ENCODE data around the gene LGALS7B.
A peak's percentile ranks its signal among the peaks of the same experiment; 100 is the strongest.
"Not testable (repeated sequence)": the region's sequence is repeated elsewhere in the genome, so short reads cannot be mapped to it uniquely, and the experiment has no call there.

The LGALS7B gene

DNA sequence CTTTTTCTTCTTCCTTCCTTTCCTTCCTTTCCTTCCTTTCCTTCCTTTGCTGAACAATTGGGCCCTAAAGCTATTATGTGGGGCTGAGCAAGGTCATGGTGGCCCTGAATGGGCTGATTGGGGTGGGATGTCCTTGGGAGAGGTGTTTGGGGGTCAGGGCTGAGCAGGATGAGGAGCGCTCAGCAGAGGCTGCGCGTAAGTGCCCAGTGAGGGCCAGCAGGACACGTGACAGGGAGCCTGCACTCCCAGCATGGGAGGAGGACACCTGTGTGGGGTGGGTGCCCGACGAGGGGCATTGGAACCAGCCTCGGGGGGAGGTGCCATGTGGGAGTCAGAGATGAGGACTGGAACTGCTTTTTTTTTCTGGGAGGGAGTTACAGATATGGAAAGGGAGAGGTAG, 10.3 kb upstream of the LGALS7B start:
- ATAC-seq (replicated peaks) (no peak), DNase-seq (no peak)
- Mint-ChIP-seq H3K36me3 (ENCODE audit: insufficient read depth) (peaks cover 5% of the 10 kb centered on the region), H3K4me3 (no peak overlapping the region), H3K4me1 (ENCODE audit: low read depth in 2 of 2) (no peaks in the 10 kb centered on the region), H3K27ac (no peak overlapping the region), H3K9me3 (no peaks in the 10 kb centered on the region), H3K27me3 (peaks cover 6 to 9% of the 10 kb centered on the region in 2 donors)

DNA sequence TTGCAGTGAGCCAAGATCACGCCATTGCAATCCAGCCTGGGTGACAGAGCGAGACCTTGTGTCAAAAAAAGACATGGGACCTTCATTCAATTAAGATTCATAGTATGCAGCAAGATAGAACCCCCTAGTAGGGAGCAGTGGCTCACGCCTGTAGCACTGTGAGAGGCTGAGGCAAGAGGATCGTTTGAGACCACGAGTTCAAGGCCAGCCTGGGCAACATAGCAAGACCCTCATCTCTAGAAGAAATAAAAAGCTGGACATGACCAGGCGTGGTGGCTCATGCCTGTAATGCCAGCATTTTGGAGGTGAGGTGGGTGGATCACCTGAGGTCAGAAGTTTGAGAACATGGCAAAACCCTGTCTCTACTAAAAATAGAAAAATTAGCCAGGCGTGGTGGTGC, 8.6 kb upstream of the LGALS7B start:
- H3K4me1 Mint-ChIP-seq (ENCODE audit: low read depth in 2 of 2) = no peaks in the 10 kb centered on the region
- ATAC-seq (replicated peaks) = no peak
- peaks cover 5% of the 10 kb centered on the region for H3K36me3 Mint-ChIP-seq (ENCODE audit: insufficient read depth)
- H3K9me3 Mint-ChIP-seq = no peaks in the 10 kb centered on the region
- DNase-seq = no peak
- H3K27ac Mint-ChIP-seq = no peak overlapping the region
- H3K27me3 Mint-ChIP-seq = peaks cover 6 to 9% of the 10 kb centered on the region in 2 donors
- no peak overlapping the region for H3K4me3 Mint-ChIP-seq

DNA sequence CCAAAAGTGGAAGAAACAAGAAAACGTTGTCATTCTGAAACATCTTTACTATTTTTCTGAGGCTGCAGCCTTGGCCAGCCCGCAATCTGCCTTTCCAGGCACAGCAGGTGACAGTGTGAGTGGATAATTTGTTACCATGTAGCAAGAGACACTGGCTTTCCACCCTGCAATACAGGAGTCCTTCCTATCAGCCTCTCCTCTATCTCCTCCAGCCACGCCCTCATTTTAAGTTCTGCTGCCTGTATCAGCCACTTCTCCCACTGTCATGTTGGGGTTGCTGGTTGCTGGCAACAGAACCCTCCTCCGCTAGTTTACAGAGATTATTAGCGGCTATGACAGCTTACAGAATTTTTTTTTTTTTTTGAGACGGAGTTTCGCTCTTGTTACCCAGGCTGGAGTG, 7.9 kb upstream of the LGALS7B start:
- ATAC-seq (replicated peaks) (no peak), DNase-seq (no peak)
- H3K4me1 Mint-ChIP-seq (ENCODE audit: low read depth in 2 of 2) = no peaks in the 10 kb centered on the region
- peaks cover 5% of the 10 kb centered on the region for H3K36me3 Mint-ChIP-seq (ENCODE audit: insufficient read depth)
- H3K27me3 Mint-ChIP-seq = peaks cover 6 to 9% of the 10 kb centered on the region in 2 donors
- H3K4me3 Mint-ChIP-seq = no peak overlapping the region
- H3K9me3 Mint-ChIP-seq = no peaks in the 10 kb centered on the region
- H3K27ac Mint-ChIP-seq = no peak overlapping the region

DNA sequence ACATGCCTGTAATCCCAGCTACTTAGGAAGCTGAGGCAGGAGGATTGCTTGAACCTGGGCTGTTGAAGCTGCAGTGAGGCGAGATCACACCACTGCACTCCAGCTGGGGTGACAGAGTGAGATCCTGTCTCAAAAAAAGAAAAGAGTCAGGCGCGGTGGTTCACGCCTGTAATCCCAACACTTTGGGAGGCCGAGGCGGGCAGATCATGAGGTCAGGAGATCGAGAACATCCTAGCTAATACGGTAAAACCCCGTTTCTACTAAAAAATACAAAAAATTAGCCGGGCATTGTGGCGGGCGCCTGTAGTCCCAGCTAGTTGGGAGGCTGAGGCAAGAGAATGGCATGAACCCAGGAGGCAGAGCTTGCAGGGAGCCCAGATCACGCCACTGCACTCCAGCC, 6.8 kb upstream of the LGALS7B start:
- not testable (repeated sequence) for H3K4me3 Mint-ChIP-seq; DNase-seq; H3K27ac Mint-ChIP-seq; H3K4me1 Mint-ChIP-seq (ENCODE audit: low read depth in 2 of 2); H3K36me3 Mint-ChIP-seq (ENCODE audit: insufficient read depth); ATAC-seq (replicated peaks); H3K27me3 Mint-ChIP-seq; H3K9me3 Mint-ChIP-seq

DNA sequence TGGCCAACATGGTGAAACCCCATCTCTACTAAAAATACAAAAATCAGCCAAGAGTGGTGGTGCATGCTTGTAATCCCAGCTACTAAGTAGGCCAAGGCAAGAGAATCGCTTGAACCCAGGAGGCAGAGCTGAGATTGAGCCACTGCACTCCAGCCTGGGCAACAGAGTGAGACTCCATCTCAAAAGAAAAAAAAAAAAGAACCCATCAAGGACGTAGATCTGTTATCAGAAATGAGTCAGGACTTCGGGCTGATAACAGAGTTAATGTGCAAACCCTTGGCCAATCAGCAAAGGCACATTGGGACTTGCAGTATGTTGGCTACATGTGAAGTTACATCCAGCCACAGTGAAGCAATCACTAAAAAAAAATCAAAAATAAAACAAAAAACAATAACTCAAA, 4.8 kb upstream of the LGALS7B start:
- ATAC-seq (replicated peaks) = no peak
- H3K27ac Mint-ChIP-seq = no peak overlapping the region
- H3K4me3 Mint-ChIP-seq = no peak overlapping the region
- H3K4me1 Mint-ChIP-seq (ENCODE audit: low read depth in 2 of 2) = no peaks in the 10 kb centered on the region
- no peaks in the 10 kb centered on the region for H3K27me3 Mint-ChIP-seq
- no peak for DNase-seq
- peaks cover 5% of the 10 kb centered on the region for H3K36me3 Mint-ChIP-seq (ENCODE audit: insufficient read depth)
- no peaks in the 10 kb centered on the region for H3K9me3 Mint-ChIP-seq

DNA sequence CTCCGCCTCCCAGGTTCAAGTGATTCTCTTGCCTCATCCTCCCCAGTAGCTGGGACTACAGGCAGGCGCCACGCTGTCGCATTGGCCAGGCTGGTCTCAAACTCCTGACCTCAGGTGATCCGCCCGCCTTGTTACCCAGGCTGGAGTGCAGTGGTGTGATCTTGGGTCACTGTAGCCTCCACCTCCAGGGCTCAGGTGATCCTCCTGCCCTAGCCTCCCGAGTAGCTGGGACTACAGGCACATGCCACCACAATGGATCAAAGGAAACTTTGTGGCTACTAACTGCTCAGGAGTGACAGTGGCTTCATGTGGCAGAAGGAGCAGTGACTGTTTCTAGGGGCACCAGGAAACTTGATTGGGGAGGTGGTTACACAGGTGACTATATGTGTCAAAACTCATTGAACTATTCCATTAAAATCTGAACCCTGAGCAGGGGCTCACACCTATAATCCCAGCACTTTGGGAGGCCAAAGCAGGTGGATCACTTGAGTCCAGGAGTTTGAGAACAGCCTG, 3.8 kb upstream of the LGALS7B start:
- Mint-ChIP-seq H3K4me1 (ENCODE audit: low read depth in 2 of 2) (no peaks in the 10 kb centered on the region), H3K4me3 (no peak overlapping the region), H3K9me3 (no peaks in the 10 kb centered on the region), H3K27ac (peak overlapping the region in 1 of 2 donors; percentile 46), H3K27me3 (no peaks in the 10 kb centered on the region), H3K36me3 (ENCODE audit: insufficient read depth) (peaks cover 5% of the 10 kb centered on the region)
- DNase-seq (no peak), ATAC-seq (replicated peaks) (no peak)

DNA sequence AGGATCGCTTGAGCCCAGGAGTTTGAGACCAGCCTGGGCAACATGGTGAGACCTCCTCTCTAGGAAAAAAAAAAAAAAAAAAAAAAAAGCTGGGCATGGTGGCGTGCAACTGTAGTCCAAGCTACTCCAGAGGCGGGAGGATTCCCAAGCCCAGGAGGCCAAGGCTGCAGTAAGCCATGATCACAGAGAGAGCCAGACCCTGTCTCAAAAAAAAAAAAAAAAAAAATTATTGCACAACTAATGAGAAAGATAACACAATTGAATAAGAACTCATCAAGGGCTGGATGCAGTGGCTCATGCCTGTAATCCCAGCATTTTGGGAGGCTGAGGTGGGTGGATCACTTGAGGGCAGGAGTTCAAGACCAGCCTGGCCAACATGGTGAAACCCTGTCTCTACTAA, 2.9 kb upstream of the LGALS7B start:
- H3K4me1 Mint-ChIP-seq (ENCODE audit: low read depth in 2 of 2); H3K4me3 Mint-ChIP-seq; DNase-seq; H3K27me3 Mint-ChIP-seq; H3K36me3 Mint-ChIP-seq (ENCODE audit: insufficient read depth); H3K9me3 Mint-ChIP-seq; ATAC-seq (replicated peaks); H3K27ac Mint-ChIP-seq: not testable (repeated sequence)

DNA sequence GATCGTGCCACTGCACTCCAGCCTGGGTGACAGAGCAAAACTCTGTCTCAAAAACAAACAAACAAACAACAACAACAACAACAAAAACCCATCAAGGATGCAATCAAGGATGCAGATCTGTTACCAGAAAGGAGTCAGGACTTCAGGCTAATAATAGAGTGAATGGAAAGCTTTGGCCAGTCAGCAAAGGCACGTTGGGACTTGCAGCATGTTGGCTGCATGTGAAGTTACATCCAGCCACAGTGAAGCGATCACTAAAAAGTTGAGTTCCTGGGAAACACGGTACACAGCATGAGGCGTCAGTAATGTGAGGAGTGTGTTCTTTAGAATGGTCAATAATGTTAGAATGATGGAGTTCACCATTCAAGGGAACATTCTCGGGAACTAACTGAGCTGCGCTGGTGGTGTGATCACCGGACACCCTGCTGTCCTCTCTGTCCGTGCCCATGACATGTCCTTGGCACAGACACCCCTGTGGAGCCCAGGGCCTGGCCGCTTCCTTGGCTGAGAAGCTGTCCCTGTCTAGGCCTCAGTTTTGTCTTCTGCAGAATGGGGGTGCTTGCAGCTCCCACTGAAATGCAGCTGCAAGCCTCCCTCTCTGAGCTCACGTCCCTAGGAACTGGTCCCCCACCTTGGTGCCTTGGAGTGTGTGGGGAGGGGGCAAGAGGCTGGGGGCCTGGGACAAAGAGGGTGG, 2.3 kb upstream of the LGALS7B start:
- DNase-seq (no peak), ATAC-seq (replicated peaks) (no peak)
- Mint-ChIP-seq H3K9me3 (no peaks in the 10 kb centered on the region), H3K36me3 (ENCODE audit: insufficient read depth) (peaks cover 2% of the 10 kb centered on the region), H3K27ac (peak overlapping the region in 1 of 2 donors; percentile 28), H3K4me1 (ENCODE audit: low read depth in 2 of 2) (no peaks in the 10 kb centered on the region), H3K4me3 (no peak overlapping the region), H3K27me3 (no peaks in the 10 kb centered on the region)

DNA sequence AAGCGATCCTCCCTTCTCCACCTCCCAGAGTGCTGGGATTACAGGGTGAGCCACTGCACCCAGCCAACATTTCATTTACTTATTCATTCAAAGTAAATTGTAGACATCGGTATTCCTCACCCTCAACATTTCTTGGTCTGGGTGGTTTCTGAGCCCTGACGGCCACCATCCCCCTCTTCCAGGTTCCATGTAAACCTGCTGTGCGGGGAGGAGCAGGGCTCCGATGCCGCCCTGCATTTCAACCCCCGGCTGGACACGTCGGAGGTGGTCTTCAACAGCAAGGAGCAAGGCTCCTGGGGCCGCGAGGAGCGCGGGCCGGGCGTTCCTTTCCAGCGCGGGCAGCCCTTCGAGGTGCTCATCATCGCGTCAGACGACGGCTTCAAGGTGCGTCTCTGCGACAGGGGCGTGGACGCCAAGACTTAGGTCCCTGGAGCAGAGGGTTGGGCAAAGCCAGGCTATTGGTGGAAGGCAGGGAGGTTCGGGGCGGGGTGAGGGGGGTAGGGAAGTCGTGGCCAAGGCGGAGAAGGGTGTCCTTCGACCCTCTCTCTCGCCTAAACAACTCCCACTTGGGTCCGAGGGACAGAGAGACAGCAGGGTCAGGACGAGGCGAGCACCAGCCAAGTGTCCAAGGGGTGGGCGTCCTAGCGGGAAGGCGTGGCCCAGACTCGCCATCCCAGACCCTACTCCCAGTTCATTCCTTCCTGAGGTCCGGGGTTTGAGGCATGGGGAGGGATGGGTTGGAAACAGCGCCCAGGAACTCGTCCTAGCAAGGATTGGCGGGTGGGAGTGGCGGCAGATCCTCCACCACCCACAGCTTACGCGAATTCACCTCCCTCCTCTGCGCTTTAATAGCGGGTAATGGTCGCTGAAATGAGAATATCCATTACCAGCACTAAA, 1.8 kb downstream of the LGALS7B start:
- ATAC-seq (replicated peaks); H3K4me3 Mint-ChIP-seq; H3K36me3 Mint-ChIP-seq (ENCODE audit: insufficient read depth): not testable (repeated sequence)

DNA sequence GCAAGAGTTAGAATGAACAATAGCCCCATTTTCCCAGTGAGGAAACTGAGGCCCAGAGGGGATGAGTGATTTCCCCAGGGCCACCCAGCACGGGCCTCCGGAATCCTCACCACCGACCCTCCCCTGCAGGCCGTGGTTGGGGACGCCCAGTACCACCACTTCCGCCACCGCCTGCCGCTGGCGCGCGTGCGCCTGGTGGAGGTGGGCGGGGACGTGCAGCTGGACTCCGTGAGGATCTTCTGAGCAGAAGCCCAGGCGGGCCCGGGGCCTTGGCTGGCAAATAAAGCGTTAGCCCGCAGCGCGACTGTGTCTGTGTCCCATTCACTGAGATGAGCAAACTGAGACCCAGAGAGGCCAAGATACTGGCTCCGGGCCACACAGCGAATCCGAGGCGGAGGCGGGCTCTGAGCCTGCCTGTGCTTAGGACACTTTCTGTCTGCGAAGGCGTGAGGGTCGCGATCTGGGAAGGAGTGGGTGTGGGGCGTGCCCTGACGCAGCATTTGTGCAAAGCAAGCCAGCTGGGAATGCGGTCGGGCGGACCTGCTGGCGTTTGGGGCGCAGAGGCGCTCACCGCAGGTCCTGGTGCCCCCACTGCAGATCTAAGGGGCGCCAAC, 2.6 kb downstream of the LGALS7B start:
- not testable (repeated sequence) for H3K27ac Mint-ChIP-seq; DNase-seq; H3K36me3 Mint-ChIP-seq (ENCODE audit: insufficient read depth); H3K4me3 Mint-ChIP-seq; H3K4me1 Mint-ChIP-seq (ENCODE audit: low read depth in 2 of 2); H3K9me3 Mint-ChIP-seq; H3K27me3 Mint-ChIP-seq
- ATAC-seq (replicated peaks) = peak; percentile 95

More for the DNA sequence above, 1.8 kb downstream of the LGALS7B start:
- not testable (repeated sequence) for DNase-seq; H3K9me3 Mint-ChIP-seq; H3K4me1 Mint-ChIP-seq (ENCODE audit: low read depth in 2 of 2); H3K27me3 Mint-ChIP-seq; H3K27ac Mint-ChIP-seq

DNA sequence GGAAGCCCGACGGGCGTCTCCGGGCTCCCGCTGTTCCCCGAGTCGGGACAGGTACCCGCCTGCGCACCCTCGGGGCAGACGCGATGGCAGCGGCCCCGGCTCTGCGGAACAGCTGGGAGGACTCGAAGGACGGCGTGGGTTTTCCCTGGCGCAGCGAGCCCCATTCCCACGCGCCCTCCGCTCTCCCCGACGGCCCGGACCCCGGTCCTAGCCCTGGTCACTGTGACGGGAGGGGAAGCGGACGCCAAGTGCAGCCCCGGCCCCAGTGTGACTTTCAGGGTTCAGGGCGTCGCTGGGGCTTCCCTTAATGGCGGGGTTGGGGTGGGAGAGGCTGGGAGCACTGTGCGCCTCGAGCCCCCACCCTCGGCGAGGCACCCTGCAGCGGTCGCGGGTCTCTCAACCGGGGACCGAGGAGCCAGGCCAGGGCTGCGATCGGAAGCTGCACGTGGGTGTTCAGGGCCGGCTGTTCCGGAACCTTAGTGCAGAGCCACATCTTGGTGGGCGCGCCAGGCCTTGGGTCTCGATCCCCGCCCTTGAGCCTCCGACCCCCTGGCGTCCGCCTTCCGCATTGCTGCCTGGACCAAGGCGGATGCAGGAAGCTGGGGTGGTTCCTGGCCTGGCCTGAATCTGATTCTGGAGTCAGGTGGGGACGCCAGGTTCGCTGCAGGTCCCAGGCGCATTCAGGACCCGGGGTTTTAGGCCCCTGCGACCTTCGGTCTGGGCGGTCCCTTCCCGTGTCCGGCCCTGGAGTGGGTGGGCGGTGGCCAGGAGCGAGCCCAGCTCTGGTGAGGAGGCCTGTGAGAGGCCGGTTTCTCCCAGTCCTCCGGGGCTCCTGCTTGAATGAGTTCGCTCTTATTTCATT, 3.5 kb downstream of the LGALS7B start:
- H3K27me3 Mint-ChIP-seq = no peaks in the 10 kb centered on the region
- H3K27ac Mint-ChIP-seq = no peak overlapping the region
- H3K36me3 Mint-ChIP-seq (ENCODE audit: insufficient read depth) = no peaks in the 10 kb centered on the region
- H3K4me1 Mint-ChIP-seq (ENCODE audit: low read depth in 2 of 2) = peaks cover 0 to 4% of the 10 kb centered on the region in 2 donors
- DNase-seq (peak in 2 of 3 experiments; percentile 8 to 19), ATAC-seq (replicated peaks) (peak; percentile 22)
- H3K9me3 Mint-ChIP-seq = no peaks in the 10 kb centered on the region
- H3K4me3 Mint-ChIP-seq = peak overlapping the region; percentile 47 to 54

DNA sequence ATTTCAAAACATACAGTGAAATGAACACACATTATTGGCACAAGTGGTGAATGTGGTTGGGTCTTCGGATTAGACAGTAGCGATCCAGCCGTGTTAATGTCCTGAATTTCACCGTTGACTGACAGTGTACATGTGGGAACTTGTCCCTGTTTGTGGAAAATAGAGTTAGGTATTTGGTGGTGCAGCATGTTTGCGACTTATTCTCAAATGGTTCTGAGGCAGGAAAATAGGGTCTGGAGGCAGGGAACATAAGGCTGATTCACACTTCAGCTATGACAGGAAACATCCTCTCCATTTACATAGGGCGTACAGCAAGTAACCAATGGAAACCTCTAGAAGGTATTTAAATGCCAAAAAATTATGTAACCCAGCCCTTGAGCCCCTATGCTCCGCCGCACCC, 4.2 kb downstream of the LGALS7B start:
- ATAC-seq (replicated peaks) (no peak), DNase-seq (no peak)
- H3K4me3 Mint-ChIP-seq = peak overlapping the region; percentile 47 to 54
- no peaks in the 10 kb centered on the region for H3K36me3 Mint-ChIP-seq (ENCODE audit: insufficient read depth)
- no peaks in the 10 kb centered on the region for H3K9me3 Mint-ChIP-seq
- H3K4me1 Mint-ChIP-seq (ENCODE audit: low read depth in 2 of 2) = peaks cover 0 to 4% of the 10 kb centered on the region in 2 donors
- no peaks in the 10 kb centered on the region for H3K27me3 Mint-ChIP-seq
- H3K27ac Mint-ChIP-seq = no peak overlapping the region

DNA sequence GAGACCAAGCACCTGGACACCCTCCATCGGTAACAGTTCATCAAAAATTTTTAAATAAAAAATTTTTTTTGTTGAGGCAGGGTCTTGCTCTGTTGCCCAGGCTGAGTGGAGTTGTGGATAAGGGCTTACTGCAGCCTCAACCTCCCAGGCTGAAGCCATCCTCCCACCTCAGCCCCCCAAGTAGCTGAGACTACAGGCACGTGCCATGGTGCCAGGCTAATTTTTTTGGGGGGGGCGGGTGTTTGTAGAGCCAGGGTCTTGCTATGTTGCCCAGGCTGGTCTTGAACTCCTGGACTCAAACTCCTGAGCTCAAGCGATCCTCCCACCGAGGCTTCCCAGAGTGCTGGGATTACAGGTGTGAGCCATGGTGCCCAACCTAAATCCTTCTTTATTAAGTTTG, 4.7 kb downstream of the LGALS7B start:
- no peak overlapping the region for H3K27ac Mint-ChIP-seq
- no peak for DNase-seq
- no peaks in the 10 kb centered on the region for H3K27me3 Mint-ChIP-seq
- H3K36me3 Mint-ChIP-seq (ENCODE audit: insufficient read depth) = no peaks in the 10 kb centered on the region
- no peak overlapping the region for H3K4me3 Mint-ChIP-seq
- no peak for ATAC-seq (replicated peaks)
- no peaks in the 10 kb centered on the region for H3K9me3 Mint-ChIP-seq
- peaks cover 0 to 4% of the 10 kb centered on the region in 2 donors for H3K4me1 Mint-ChIP-seq (ENCODE audit: low read depth in 2 of 2)

Data from effector memory CD8-positive, alpha-beta T cell (primary cell).